BLaER1 treated with 17β-estradiol and CSF1 and Interleukin-3, amounts not matched to agents 10 nM and 100 nM (cell line): ENCODE measurements around the gene STX7.
A peak's percentile ranks its signal among the peaks of the same experiment; 100 is the strongest.

Experiments
- H3K27ac ChIP-seq, 11 experiments: shearing (Covaris generic); formaldehyde crosslinking; 2 replicates each; pipeline ENCODE4 v1.8.1; 2022
- H3K27me3 ChIP-seq, 11 experiments: shearing (Covaris generic); formaldehyde crosslinking; 2 replicates each; pipeline ENCODE4 v1.8.1; 2022
- H3K36me3 ChIP-seq, 11 experiments: shearing (Covaris generic); formaldehyde crosslinking; 2 replicates each; pipeline ENCODE4 v1.8.1; 2022
- H3K4me1 ChIP-seq, 10 experiments: shearing (Covaris generic); formaldehyde crosslinking; 2 replicates each; pipeline ENCODE4 v1.8.1; 2022
- H3K4me2 ChIP-seq, 11 experiments: shearing (Covaris generic); formaldehyde crosslinking; 2 replicates each; pipeline ENCODE4 v1.8.1; 2022
- H3K4me3 ChIP-seq, 10 experiments: shearing (Covaris generic); formaldehyde crosslinking; 2 replicates each; pipeline ENCODE4 v1.8.1; 2022
- H3K9ac ChIP-seq, 11 experiments: shearing (Covaris generic); formaldehyde crosslinking; 2 replicates each; pipeline ENCODE4 v1.8.1; 2022
- H3K9me3 ChIP-seq, 11 experiments: shearing (Covaris generic); formaldehyde crosslinking; replicated peaks in 1 of 11; 2 replicates each; pipeline ENCODE4 v1.8.1; 2022
- H4K20me1 ChIP-seq, 11 experiments: shearing (Covaris generic); formaldehyde crosslinking; 2 replicates each; pipeline ENCODE4 v1.8.1; 2022
- Cebpa-rat ChIP-seq, 11 experiments: shearing (Covaris generic); IDR thresholded peaks; 2 replicates each; pipeline ENCODE4 v1.8.1; 2022

STX7 gene

GRCh38 chr6:132511831-132512220 is 1.1 kb downstream of the STX7 start:
- H3K9ac ChIP-seq, result peak overlapping the region; percentile 80 to 95 (median 85)
- H3K4me3 ChIP-seq, result peak overlapping the region; percentile 76 to 94 (median 83)
- no peaks in the 10 kb centered on the region for H3K27me3 ChIP-seq
- H3K4me1 ChIP-seq, result peaks cover 23 to 60% (median 29%) of the 10 kb centered on the region in 10 experiments
- TF ChIP-seq Cebpa-rat (IDR thresholded peaks at IDR 0.05), result no peak
- H4K20me1 ChIP-seq, result peaks cover 0 to 52% (median 28%) of the 10 kb centered on the region in 11 experiments; a peak in 15 of 22 replicates
- H3K9me3 ChIP-seq, result peaks cover 0 to 14% (median 6%) of the 10 kb centered on the region in 11 experiments; a peak in 7 of 22 replicates
- H3K36me3 ChIP-seq, result peaks cover 15 to 32% (median 24%) of the 10 kb centered on the region in 11 experiments; a peak in 20 of 22 replicates
- H3K27ac ChIP-seq, result peak overlapping the region; percentile 74 to 96 (median 87); a peak in 20 of 22 replicates
- peak overlapping the region; percentile 76 to 96 (median 82) for H3K4me2 ChIP-seq

- TF ChIP-seq Cebpa-rat (IDR thresholded peaks at IDR 0.05), result no peak
Observed at GRCh38 chr6:132511210-132511830, 1.6 kb downstream of the STX7 start.

GRCh38 chr6:132506869-132507808 is 5.8 kb downstream of the STX7 start:
- no peak overlapping the region for H3K4me3 ChIP-seq
- no peak overlapping the region for H3K9ac ChIP-seq
- peaks cover 7 to 99% (median 56%) of the 10 kb centered on the region in 11 experiments; a peak in 19 of 22 replicates for H4K20me1 ChIP-seq
- TF ChIP-seq Cebpa-rat (IDR thresholded peaks at IDR 0.05), result no peak
- peaks cover 0 to 14% (median 6%) of the 10 kb centered on the region in 11 experiments; a peak in 7 of 22 replicates for H3K9me3 ChIP-seq
- no peak overlapping the region for H3K27ac ChIP-seq
- peak overlapping the region in 2 of 11 experiments; percentile 17 to 70; a peak in 3 of 22 replicates for H3K4me2 ChIP-seq
- H3K27me3 ChIP-seq, result no peaks in the 10 kb centered on the region
- peaks cover 13 to 78% (median 17%) of the 10 kb centered on the region in 10 experiments for H3K4me1 ChIP-seq
- H3K36me3 ChIP-seq, result peaks cover 28 to 77% (median 46%) of the 10 kb centered on the region in 11 experiments

More at GRCh38 chr6:132511210-132511830, 1.6 kb downstream of the STX7 start:
- peaks cover 0 to 57% (median 28%) of the 10 kb centered on the region in 11 experiments; a peak in 15 of 22 replicates for H4K20me1 ChIP-seq
- peaks cover 0 to 14% (median 6%) of the 10 kb centered on the region in 11 experiments; a peak in 7 of 22 replicates for H3K9me3 ChIP-seq
- H3K27ac ChIP-seq, result peak overlapping the region in 10 of 11 experiments; percentile 78 to 96 (median 88); a peak in 17 of 22 replicates
- H3K4me2 ChIP-seq, result peak overlapping the region; percentile 76 to 96 (median 82)
- peaks cover 15 to 37% (median 25%) of the 10 kb centered on the region in 11 experiments; a peak in 20 of 22 replicates for H3K36me3 ChIP-seq
- peak overlapping the region; percentile 76 to 94 (median 83); a peak in 18 of 20 replicates for H3K4me3 ChIP-seq
- H3K4me1 ChIP-seq, result peaks cover 23 to 66% (median 29%) of the 10 kb centered on the region in 10 experiments
- no peaks in the 10 kb centered on the region for H3K27me3 ChIP-seq
- peak overlapping the region; percentile 80 to 95 (median 85); a peak in 17 of 22 replicates for H3K9ac ChIP-seq

- H3K27me3 ChIP-seq, result no peaks in the 10 kb centered on the region
- peaks cover 7 to 100% (median 56%) of the 10 kb centered on the region in 11 experiments; a peak in 19 of 22 replicates for H4K20me1 ChIP-seq
- H3K4me2 ChIP-seq, result peak overlapping the region in 2 of 11 experiments; percentile 17 to 70; a peak in 2 of 22 replicates
- H3K9ac ChIP-seq, result no peak overlapping the region
- TF ChIP-seq Cebpa-rat (IDR thresholded peaks at IDR 0.05), result no peak
- H3K4me1 ChIP-seq, result peaks cover 10 to 81% (median 13%) of the 10 kb centered on the region in 10 experiments
- no peak overlapping the region for H3K4me3 ChIP-seq
- no peak overlapping the region for H3K27ac ChIP-seq
- peaks cover 35 to 84% (median 52%) of the 10 kb centered on the region in 11 experiments for H3K36me3 ChIP-seq
- H3K9me3 ChIP-seq, result peaks cover 0 to 14% (median 6%) of the 10 kb centered on the region in 11 experiments; a peak in 7 of 22 replicates
Observed at GRCh38 chr6:132506461-132506860, 6.5 kb downstream of the STX7 start.

- Histone ChIP-seq H3K27me3 (no peaks in the 10 kb centered on the region), H3K9ac (peak overlapping the region in 1 of 11 experiments; percentile 15; a peak in 1 of 22 replicates), H3K4me2 (peak overlapping the region in 2 of 11 experiments; percentile 19 to 70; a peak in 2 of 22 replicates), H3K4me3 (no peak overlapping the region), H4K20me1 (peaks cover 7 to 100% (median 53%) of the 10 kb centered on the region in 11 experiments; a peak in 19 of 22 replicates), H3K36me3 (peaks cover 43 to 97% (median 65%) of the 10 kb centered on the region in 11 experiments), H3K9me3 (peaks cover 0 to 14% (median 6%) of the 10 kb centered on the region in 11 experiments; a peak in 7 of 22 replicates), H3K27ac (no peak overlapping the region), H3K4me1 (peaks cover 0 to 81% (median 2%) of the 10 kb centered on the region in 10 experiments; a peak in 12 of 20 replicates)
- TF ChIP-seq Cebpa-rat (IDR thresholded peaks at IDR 0.05), result no peak
Observed at GRCh38 chr6:132505158-132505557, 7.8 kb downstream of the STX7 start.

- peaks cover 0 to 14% (median 6%) of the 10 kb centered on the region in 11 experiments; a peak in 7 of 22 replicates for H3K9me3 ChIP-seq
- no peaks in the 10 kb centered on the region for H3K27me3 ChIP-seq
- peaks cover 43 to 98% (median 67%) of the 10 kb centered on the region in 11 experiments for H3K36me3 ChIP-seq
- no peak overlapping the region for H3K4me3 ChIP-seq
- H3K9ac ChIP-seq, result peak overlapping the region in 1 of 11 experiments; percentile 15; a peak in 1 of 22 replicates
- H3K4me2 ChIP-seq, result peak overlapping the region in 2 of 11 experiments; percentile 19 to 70; a peak in 3 of 22 replicates
- H3K27ac ChIP-seq, result no peak overlapping the region
- H4K20me1 ChIP-seq, result peaks cover 7 to 100% (median 53%) of the 10 kb centered on the region in 11 experiments; a peak in 19 of 22 replicates
- no peak for TF ChIP-seq Cebpa-rat (IDR thresholded peaks at IDR 0.05)
- H3K4me1 ChIP-seq, result peaks cover 0 to 81% (median 6%) of the 10 kb centered on the region in 10 experiments; a peak in 11 of 20 replicates
Observed at GRCh38 chr6:132504757-132505156, 8.2 kb downstream of the STX7 start.

- Histone ChIP-seq H3K27ac (peak overlapping the region in 2 of 11 experiments; percentile 2 to 34; a peak in 2 of 22 replicates), H3K9ac (peak overlapping the region in 1 of 11 experiments; percentile 14; a peak in 1 of 22 replicates), H3K27me3 (no peaks in the 10 kb centered on the region), H3K4me1 (peaks cover 19 to 81% (median 37%) of the 10 kb centered on the region in 10 experiments), H3K36me3 (peaks cover 49 to 86% (median 59%) of the 10 kb centered on the region in 11 experiments), H3K9me3 (peaks cover 0 to 12% (median 0%) of the 10 kb centered on the region in 11 experiments; a peak in 5 of 22 replicates), H3K4me3 (no peak overlapping the region), H3K4me2 (peak overlapping the region in 5 of 11 experiments; percentile 30 to 80 (median 58); a peak in 12 of 22 replicates), H4K20me1 (peaks cover 0 to 100% (median 25%) of the 10 kb centered on the region in 11 experiments; a peak in 19 of 22 replicates)
- TF ChIP-seq Cebpa-rat (IDR thresholded peaks at IDR 0.05), result no peak
Observed at GRCh38 chr6:132499757-132500156, 13.2 kb downstream of the STX7 start.
